Common myeloid progenitor, CD34-positive (primary cell): Measurements from ENCODE around the gene LSM11. TPM values are rescaled to one million over a fixed set of nuclear protein-coding genes. Genes with fewer than 3 reads are reported as not detected.
"Not testable (repeated sequence)": the region's sequence is repeated elsewhere in the genome, so short reads cannot be mapped to it uniquely, and the experiment has no call there.

Experiments
- CTCF ChIA-PET: fragments of 350-600 bp; sonication (Branson Sonifier 250); formaldehyde crosslinking; loops from one replicate; lab custom pipeline; 2021; ENCODE audit warnings: antibody characterized with exemption; lab: Charles Lee
- POLR2A ChIA-PET: fragments of 350-600 bp; sonication (Branson Sonifier 250); formaldehyde crosslinking; loops from one replicate; lab custom pipeline; 2021; ENCODE audit warnings: antibody characterized with exemption; lab: Charles Lee
- DNase-seq, 3 donors: peaks; one replicate each; pipeline versions ENCODE4 v3.0.0 to v3.0.0-alpha.2; 2013
- H3K27ac ChIP-seq, 2 experiments: 1 replicate in 1 of 2; 2 replicates in 1 of 2; pipeline ENCODE4 v1.7.0; 2013; ENCODE audit warnings: inconsistent platforms in 2 of 2, low read length in 2 of 2, mild to moderate bottlenecking in 2 of 2, low read depth in 1 of 2, moderate library complexity in 1 of 2; ENCODE audit not compliant: severe bottlenecking in 2 of 2, insufficient read depth in 1 of 2, poor library complexity in 1 of 2
- H3K27me3 ChIP-seq, 5 experiments: replicated peaks in 2 of 5; 1 replicate in 3 of 5; 2 replicates in 2 of 5; pipeline versions ENCODE4 v1.6.1 to v1.7.0; 2013; ENCODE audit warnings: low read length in 4 of 5, mild to moderate bottlenecking in 2 of 5, moderate library complexity in 2 of 5, inconsistent platforms in 1 of 5; ENCODE audit not compliant: insufficient read depth in 5 of 5, control insufficient read depth in 4 of 5
- H3K36me3 ChIP-seq, 4 experiments: 1 replicate in 2 of 4; 2 replicates in 2 of 4; pipeline versions ENCODE4 v1.6.1 to v1.7.0; 2013; ENCODE audit warnings: low read length in 3 of 4, control low read depth in 1 of 4, mild to moderate bottlenecking in 1 of 4; ENCODE audit not compliant: control insufficient read depth in 4 of 4, insufficient read depth in 4 of 4
- H3K4me1 ChIP-seq, 4 experiments: 1 replicate in 3 of 4; 2 replicates in 1 of 4; pipeline versions ENCODE4 v1.6.1 to v1.7.1; 2013; ENCODE audit warnings: low read length in 3 of 4, mild to moderate bottlenecking in 3 of 4, control low read depth in 1 of 4, inconsistent platforms in 1 of 4, moderate library complexity in 1 of 4; ENCODE audit not compliant: control insufficient read depth in 4 of 4, insufficient read depth in 4 of 4; ENCODE audit errors: control extremely low read depth in 1 of 4
- H3K4me3 ChIP-seq, 7 experiments: 1 replicate in 4 of 7; 2 replicates in 3 of 7; pipeline versions ENCODE4 v1.5.1 to v1.7.0; 2013; ENCODE audit warnings: mild to moderate bottlenecking in 7 of 7, low read length in 6 of 7, moderate library complexity in 6 of 7, inconsistent platforms in 2 of 7, low read depth in 2 of 7, control low read depth in 1 of 7; ENCODE audit not compliant: insufficient read depth in 4 of 7, control insufficient read depth in 1 of 7; ENCODE audit errors: extremely low read depth in 1 of 7
- H3K9me3 ChIP-seq, 5 experiments: 1 replicate in 4 of 5; 2 replicates in 1 of 5; pipeline versions ENCODE4 v1.6.1 to v1.7.1; 2013; ENCODE audit warnings: low read length in 4 of 5, mild to moderate bottlenecking in 2 of 5, inconsistent platforms in 1 of 5, low read depth in 1 of 5, moderate library complexity in 1 of 5; ENCODE audit not compliant: control insufficient read depth in 4 of 5, insufficient read depth in 2 of 5; ENCODE audit errors: control extremely low read depth in 1 of 5
- WGBS: methylation state at CpG from one replicate; pipeline ENCODE4 v1.1.5; 2013; ENCODE audit not compliant: insufficient coverage; 5-methylcytosine and 5-hydroxymethylcytosine counted together
- polyA plus RNA-seq: library from polyadenylated mRNA; unstranded; fragments of 120-200 nt; gene quantifications from one replicate; pipeline ENCODE4 v1.2.1, GENCODE V29; 2013

The LSM11 gene
- polyA plus RNA-seq, result 3.4 TPM

- POLR2A ChIA-PET, result no interaction called here
- peaks cover 4 to 10% (median 7%) of the 10 kb centered on the region in 4 experiments for H3K36me3 ChIP-seq
Observed at GRCh38 chr5:157743163-157744050, at the start of gene LSM11. LSM11 (plus strand) TSS chr5:157743712; CDS start chr5:157743751, 39 bp downstream.

GRCh38 chr5:157693816-157694215, 49.7 kb upstream of the LSM11 start:
- POLR2A ChIA-PET, H3K27ac ChIP-seq, DNase-seq, H3K27me3 ChIP-seq, H3K4me1 ChIP-seq, H3K4me3 ChIP-seq, CTCF ChIA-PET, H3K36me3 ChIP-seq: not testable (repeated sequence)
- H3K9me3 ChIP-seq, result peaks cover 3 to 16% (median 9%) of the 10 kb centered on the region in 5 experiments
- WGBS, result 99% methylated on average over 23 of the region's 25 CpGs

More at GRCh38 chr5:157743163-157744050, at the start of gene LSM11:
- no peaks in the 10 kb centered on the region for H3K9me3 ChIP-seq
- H3K27me3 ChIP-seq, result no peaks in the 10 kb centered on the region
- peaks cover 4 to 16% (median 10%) of the 10 kb centered on the region in 4 experiments for H3K4me1 ChIP-seq
- H3K4me3 ChIP-seq, result peak within 1 kb of the TSS; percentile 67 to 92 (median 85)
- H3K27ac ChIP-seq, result peak within 1 kb of the TSS in 1 of 2 experiments; percentile 31
- WGBS, result 0% methylated on average over 45 of the region's 79 CpGs
- CTCF ChIA-PET, result interaction anchor here (0.7 to 5.7 kb wide), 21 partner anchors 11 to 415 kb away, joined by 3 to 47 read pairs (median 5); partner anchors contain the start of gene THG1L
- peak; percentile 79 to 86 (median 85) for DNase-seq

- H3K4me3 ChIP-seq, H3K27me3 ChIP-seq, CTCF ChIA-PET, POLR2A ChIA-PET, H3K4me1 ChIP-seq, H3K27ac ChIP-seq, DNase-seq, H3K36me3 ChIP-seq: not testable (repeated sequence)
- 100% methylated on average over 1 of the region's 3 CpGs for WGBS
- peaks cover 3 to 22% (median 5%) of the 10 kb centered on the region in 5 experiments for H3K9me3 ChIP-seq
Observed at GRCh38 chr5:157696154-157696553, 47.4 kb upstream of the LSM11 start.

- H3K4me1 ChIP-seq, H3K27me3 ChIP-seq, POLR2A ChIA-PET, CTCF ChIA-PET, H3K4me3 ChIP-seq, H3K36me3 ChIP-seq, H3K27ac ChIP-seq: not testable (repeated sequence)
- 75% methylated on average over 4 of the region's 4 CpGs for WGBS
- peaks cover 0 to 26% (median 3%) of the 10 kb centered on the region in 5 experiments for H3K9me3 ChIP-seq
- DNase-seq, result peak; percentile 2 to 45 (median 13)
Observed at GRCh38 chr5:157698674-157699073, 44.8 kb upstream of the LSM11 start.

GRCh38 chr5:157703736-157704135, 39.8 kb upstream of the LSM11 start:
- POLR2A ChIA-PET, result no interaction called here
- CTCF ChIA-PET, result interaction anchor here (0.6 kb wide), 1 partner anchor 15 kb away, joined by 3 read pairs; no protein-coding TSS in a partner anchor
- WGBS, result 100% methylated on average over 2 of the region's 3 CpGs

GRCh38 chr5:157708866-157709265, 34.6 kb upstream of the LSM11 start:
- Histone ChIP-seq H3K36me3 (no peaks in the 10 kb centered on the region), H3K27ac (no peak overlapping the region), H3K27me3 (no peaks in the 10 kb centered on the region), H3K4me3 (no peak overlapping the region), H3K9me3 (no peaks in the 10 kb centered on the region), H3K4me1 (no peaks in the 10 kb centered on the region)
- no CpG with 5 or more reads among the region's 1 CpG for WGBS
- DNase-seq, result no peak
- ChIA-PET CTCF (interaction anchor here (1.6 kb wide), 1 partner anchor 10 kb away, joined by 4 read pairs; no protein-coding TSS in a partner anchor), POLR2A (no interaction called here)

More at GRCh38 chr5:157703736-157704135, 39.8 kb upstream of the LSM11 start:
- no peak for DNase-seq
- H3K4me1 ChIP-seq, result no peaks in the 10 kb centered on the region
- H3K9me3 ChIP-seq, result peaks cover 0 to 15% (median 0%) of the 10 kb centered on the region in 5 experiments
- H3K27ac ChIP-seq, result no peak overlapping the region
- H3K36me3 ChIP-seq, result no peaks in the 10 kb centered on the region
- H3K27me3 ChIP-seq, result no peaks in the 10 kb centered on the region
- no peak overlapping the region for H3K4me3 ChIP-seq

- H3K4me1 ChIP-seq, result no peaks in the 10 kb centered on the region
- ChIA-PET CTCF (interaction anchor here (1.6 kb wide), 1 partner anchor 10 kb away, joined by 4 read pairs; no protein-coding TSS in a partner anchor), POLR2A (no interaction called here)
- H3K27me3 ChIP-seq, result no peaks in the 10 kb centered on the region
- DNase-seq, result no peak
- H3K36me3 ChIP-seq, result no peaks in the 10 kb centered on the region
- H3K27ac ChIP-seq, result no peak overlapping the region
- H3K9me3 ChIP-seq, result no peaks in the 10 kb centered on the region
- no peak overlapping the region for H3K4me3 ChIP-seq
Observed at GRCh38 chr5:157709346-157709745, 34.2 kb upstream of the LSM11 start.
